Measurements from ENCODE around the gene CARMIL3. TPM values are rescaled to one million over a fixed set of nuclear protein-coding genes. Genes with fewer than 3 reads are reported as not detected.

The CARMIL3 gene
- total and polyA plus RNA-seq, 8 donors, result 1.0 to 2.3 (median 1.4) TPM

DNA sequence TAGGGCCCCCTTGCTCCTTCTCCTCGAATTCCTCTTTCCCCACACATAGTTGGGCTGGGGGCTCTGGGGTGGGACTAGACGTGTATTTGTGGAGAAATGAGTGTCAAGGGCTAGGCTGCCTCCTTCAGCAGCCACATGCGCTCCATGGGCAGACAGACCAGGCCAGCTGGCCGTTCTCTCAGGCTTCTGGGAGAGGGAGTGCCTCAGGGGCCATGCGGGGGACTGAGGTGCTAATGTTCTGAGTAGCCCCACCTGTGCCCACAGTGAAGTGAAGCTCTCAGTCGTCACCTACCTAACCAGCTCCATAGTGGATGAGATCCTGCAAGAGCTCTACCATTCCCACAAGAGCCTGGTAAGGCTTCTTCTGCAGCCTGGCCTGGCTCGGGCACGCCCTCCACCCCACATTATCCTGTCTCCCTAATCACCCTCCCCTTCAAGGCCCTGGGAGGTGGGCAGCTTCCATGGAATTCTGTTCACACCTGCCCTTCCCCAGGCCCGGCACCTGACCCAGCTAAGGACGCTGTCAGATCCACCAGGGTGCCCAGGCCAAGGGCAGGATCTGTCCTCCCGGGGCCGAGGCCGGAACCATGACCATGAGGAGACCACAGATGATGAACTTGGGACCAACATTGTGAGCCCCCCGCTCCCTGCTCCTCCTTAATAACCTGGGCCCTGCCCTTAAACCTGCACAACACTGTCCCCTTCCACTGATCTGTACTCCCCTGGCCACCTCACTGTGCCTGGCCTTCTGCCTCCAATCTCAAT is 10.6 kb downstream of the CARMIL3 start:
- ATAC-seq (no peak), DNase-seq (peak in 1 of 4 donors; percentile 69)
- no peak for TF ChIP-seq CTCF (IDR thresholded peaks at IDR 0.05)
- H3K27me3 ChIP-seq, result no peaks in the 10 kb centered on the region
- intact Hi-C loops (cut with DNase I), result no loop called here
- no peaks in the 10 kb centered on the region for H3K9me3 ChIP-seq
- no peaks in the 10 kb centered on the region for H3K36me3 ChIP-seq
- H3K4me1 ChIP-seq, result no peaks in the 10 kb centered on the region
- no peak overlapping the region for H3K27ac ChIP-seq
- no peak overlapping the region for H3K4me3 ChIP-seq

DNA sequence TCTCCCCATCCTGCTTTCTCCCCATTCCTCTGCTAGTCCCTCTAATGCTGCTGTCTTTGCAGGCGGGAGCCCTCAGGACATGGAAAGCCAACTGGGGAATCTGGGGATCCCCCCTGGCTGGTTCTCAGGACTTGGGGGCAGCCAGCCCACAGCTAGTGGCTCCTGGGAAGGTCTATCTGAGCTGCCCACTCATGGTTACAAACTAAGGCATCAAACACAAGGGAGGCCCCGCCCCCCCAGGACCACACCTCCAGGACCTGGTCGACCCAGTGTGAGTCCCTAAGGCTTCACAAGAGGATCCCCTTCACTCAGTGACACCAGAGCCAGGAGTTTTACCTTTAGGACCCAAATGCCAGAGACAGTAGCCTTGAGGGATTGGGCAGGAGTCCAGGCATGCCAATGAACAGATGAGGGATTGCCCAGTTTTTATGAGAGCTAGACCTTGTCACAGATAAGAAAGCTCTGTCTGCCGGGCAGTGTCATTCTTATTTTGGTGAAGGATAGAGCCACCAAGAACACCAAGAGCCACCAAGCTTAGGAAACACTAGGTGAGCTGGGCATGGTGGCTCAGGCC is 11.5 kb downstream of the CARMIL3 start:
- Histone ChIP-seq H3K36me3 (no peaks in the 10 kb centered on the region), H3K27me3 (no peaks in the 10 kb centered on the region), H3K27ac (no peak overlapping the region), H3K4me1 (no peaks in the 10 kb centered on the region), H3K9me3 (no peaks in the 10 kb centered on the region), H3K4me3 (no peak overlapping the region)
- peak in 1 of 4 donors; percentile 50 for DNase-seq
- no peak for ATAC-seq
- TF ChIP-seq CTCF (IDR thresholded peaks at IDR 0.05), result no peak
- intact Hi-C loops (cut with DNase I), result no loop called here

GRCh38 chr14:24064091-24064795 is 12.4 kb downstream of the CARMIL3 start:
- no peak for TF ChIP-seq CTCF (IDR thresholded peaks at IDR 0.05)
- ATAC-seq (no peak), DNase-seq (peak in 2 of 4 donors; percentile 18 to 34)
- H3K27me3 ChIP-seq, result no peaks in the 10 kb centered on the region
- H3K4me3 ChIP-seq, result no peak overlapping the region
- H3K9me3 ChIP-seq, result no peaks in the 10 kb centered on the region
- no peak overlapping the region for H3K27ac ChIP-seq
- no peaks in the 10 kb centered on the region for H3K4me1 ChIP-seq
- no peaks in the 10 kb centered on the region for H3K36me3 ChIP-seq
- intact Hi-C loops (cut with DNase I), result no loop called here

DNA sequence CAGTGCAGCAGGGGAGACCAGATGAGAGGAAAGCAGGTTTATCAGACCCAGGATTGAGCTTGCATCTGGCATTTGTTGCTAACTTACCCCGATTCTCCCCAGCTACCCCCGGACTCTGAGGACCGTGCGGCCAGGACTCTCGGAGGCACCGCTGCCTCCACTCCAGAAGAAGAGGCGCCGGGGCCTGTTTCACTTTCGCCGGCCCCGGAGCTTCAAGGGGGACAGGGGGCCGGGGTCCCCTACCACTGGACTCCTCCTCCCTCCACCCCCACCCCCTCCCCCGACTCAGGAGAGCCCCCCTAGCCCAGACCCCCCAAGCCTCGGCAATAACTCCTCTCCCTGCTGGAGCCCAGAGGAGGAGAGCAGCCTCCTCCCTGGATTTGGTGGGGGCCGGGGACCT is 13.0 kb downstream of the CARMIL3 start:
- no peak for ATAC-seq
- intact Hi-C loops (cut with DNase I), result no loop called here
- H3K36me3 ChIP-seq, result no peaks in the 10 kb centered on the region
- H3K9me3 ChIP-seq, result no peaks in the 10 kb centered on the region
- no peaks in the 10 kb centered on the region for H3K4me1 ChIP-seq
- no peak overlapping the region for H3K27ac ChIP-seq
- TF ChIP-seq CTCF (IDR thresholded peaks at IDR 0.05), result no peak
- no peak overlapping the region for H3K4me3 ChIP-seq
- no peaks in the 10 kb centered on the region for H3K27me3 ChIP-seq
- peak in 2 of 4 donors; percentile 15 to 58 for DNase-seq

GRCh38 chr14:24065408-24065807 is 13.6 kb downstream of the CARMIL3 start:
- intact Hi-C loops (cut with DNase I), result no loop called here
- Histone ChIP-seq H3K4me1 (no peaks in the 10 kb centered on the region), H3K4me3 (no peak overlapping the region), H3K27me3 (no peaks in the 10 kb centered on the region), H3K36me3 (no peaks in the 10 kb centered on the region), H3K9me3 (no peaks in the 10 kb centered on the region), H3K27ac (no peak overlapping the region)
- DNase-seq, result peak in 2 of 4 donors; percentile 24 to 64
- ATAC-seq, result no peak
- TF ChIP-seq CTCF (IDR thresholded peaks at IDR 0.05), result no peak

All from left lung (tissue), 10 donors.